Cerebellar cortex (tissue), 1 donor: ENCODE measurements around the gene CKAP2.
"Not testable (repeated sequence)": the region's sequence is repeated elsewhere in the genome, so short reads cannot be mapped to it uniquely, and the experiment has no call there.

Experiments
- DNase-seq: peaks from one replicate; pipeline ENCODE4 v3.0.0-alpha.2; 2015; ENCODE audit warnings: low spot score

The CKAP2 gene

DNA sequence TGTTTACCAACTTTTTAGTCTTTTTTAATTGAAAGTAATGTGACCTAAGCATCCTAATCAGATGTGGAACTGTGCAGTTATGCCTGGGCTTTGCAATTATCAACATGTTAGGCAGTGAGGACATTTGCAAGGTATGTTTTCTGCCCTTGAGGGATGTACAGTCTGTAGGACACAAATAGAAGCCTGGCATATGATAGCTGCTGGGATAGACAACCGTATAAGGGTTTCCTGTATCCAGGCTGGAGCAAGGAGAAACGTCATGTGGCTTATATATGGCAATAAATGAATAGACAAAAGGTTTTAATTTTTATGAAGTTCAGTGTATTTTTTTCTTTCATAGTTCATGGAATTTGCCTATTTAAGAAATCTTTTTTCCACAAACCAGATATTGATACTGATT, 2.8 kb upstream of the CKAP2 start:
- DNase-seq, result no peak

GRCh38 chr13:52454459-52454819, 839 bp upstream of the CKAP2 start:
- peak; percentile 67 for DNase-seq

DNA sequence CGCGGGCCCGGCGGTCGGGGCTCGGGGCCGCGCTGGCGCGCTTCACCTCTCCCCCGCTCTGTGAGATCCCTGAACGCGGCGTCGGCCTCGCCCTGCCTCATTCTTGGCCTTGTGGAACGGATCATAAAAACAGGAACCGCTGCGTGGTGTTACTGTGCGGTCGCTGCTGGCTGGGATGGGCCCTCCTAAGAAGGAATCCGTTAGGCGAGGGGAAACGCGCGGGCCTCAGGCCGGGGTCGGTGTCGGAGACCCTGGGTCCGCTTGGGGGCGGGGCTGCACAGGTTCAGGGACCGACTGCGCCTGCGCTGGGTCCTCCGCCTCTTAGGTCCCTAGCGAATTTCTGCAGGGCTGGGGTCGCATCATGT, 381 bp downstream of the CKAP2 start:
- DNase-seq, result peak; percentile 78

DNA sequence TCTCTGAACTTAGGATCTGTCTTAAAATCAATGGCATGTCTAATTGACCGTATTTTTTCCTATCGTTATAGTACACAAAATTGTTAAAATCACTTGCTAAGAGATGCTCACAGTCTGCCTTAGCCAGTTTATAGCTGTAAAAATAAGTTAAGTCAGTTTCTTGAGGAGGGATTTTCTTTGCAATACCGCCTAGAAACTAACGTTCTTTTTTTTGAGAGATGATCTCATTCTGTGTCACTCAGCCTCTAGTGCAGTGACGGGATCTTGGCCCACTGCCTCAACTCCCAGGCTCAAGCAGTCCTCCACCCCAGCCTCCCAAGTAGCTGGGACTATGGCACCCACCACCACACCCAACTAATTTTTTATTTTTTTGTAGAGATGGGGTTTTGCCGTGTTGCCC, 4.4 kb downstream of the CKAP2 start:
- no peak for DNase-seq

DNA sequence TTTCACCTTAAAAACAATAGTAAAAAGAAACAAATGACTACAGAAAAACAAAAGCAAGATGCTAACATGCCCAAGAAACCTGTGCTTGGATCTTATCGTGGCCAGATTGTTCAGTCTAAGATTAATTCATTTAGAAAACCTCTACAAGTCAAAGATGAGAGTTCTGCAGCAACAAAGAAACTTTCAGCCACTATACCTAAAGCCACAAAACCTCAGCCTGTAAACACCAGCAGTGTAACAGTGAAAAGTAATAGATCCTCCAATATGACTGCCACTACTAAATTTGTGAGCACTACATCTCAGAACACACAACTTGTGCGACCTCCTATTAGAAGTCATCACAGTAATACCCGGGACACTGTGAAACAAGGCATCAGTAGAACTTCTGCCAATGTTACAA, 6.0 kb downstream of the CKAP2 start:
- no peak for DNase-seq

DNA sequence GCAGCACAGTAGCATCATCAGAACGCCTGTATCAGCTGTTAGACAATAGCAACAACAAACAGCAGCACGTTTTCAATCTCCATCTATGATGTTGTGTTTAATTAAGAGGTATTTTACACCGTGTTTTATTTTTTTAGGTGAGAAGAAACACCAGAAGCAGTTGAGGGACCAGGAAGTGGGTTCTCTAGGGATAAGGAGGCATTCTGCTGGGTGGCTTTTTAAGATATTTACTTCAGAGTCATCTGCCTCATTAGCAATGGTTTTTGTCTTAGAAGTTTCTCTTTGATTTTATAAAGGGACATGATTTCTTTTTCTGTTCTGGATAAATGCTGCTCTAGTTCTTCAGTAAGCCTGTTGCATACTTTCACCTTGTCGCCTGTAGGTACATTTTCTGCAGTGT, 8.2 kb downstream of the CKAP2 start:
- no peak for DNase-seq

- DNase-seq, result not testable (repeated sequence)
These were observed 13.2 kb downstream of the CKAP2 start for GRCh38 chr13:52468487-52468886.

GRCh38 chr13:52480677-52481428, 25.6 kb downstream of the CKAP2 start:
- DNase-seq, result not testable (repeated sequence)

DNA sequence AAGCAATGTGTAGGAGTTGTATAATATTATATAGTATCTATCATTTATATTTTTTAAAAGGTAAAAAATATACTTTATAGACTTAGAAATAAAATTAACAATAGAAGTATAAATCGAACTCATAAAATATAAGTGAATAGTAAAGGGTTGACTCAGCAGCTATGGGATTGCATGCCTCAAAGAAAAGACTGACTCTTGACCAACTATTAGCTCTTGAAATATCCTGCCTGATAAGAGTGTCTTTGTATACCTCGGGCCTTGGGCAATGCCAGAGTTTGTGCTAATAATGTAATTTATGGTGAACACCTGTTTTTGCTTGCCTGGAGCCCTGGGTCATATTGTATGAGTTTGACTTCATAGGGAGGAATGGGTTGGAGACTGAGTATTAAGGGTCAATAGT, 31.8 kb downstream of the CKAP2 start:
- DNase-seq, result not testable (repeated sequence)

DNA sequence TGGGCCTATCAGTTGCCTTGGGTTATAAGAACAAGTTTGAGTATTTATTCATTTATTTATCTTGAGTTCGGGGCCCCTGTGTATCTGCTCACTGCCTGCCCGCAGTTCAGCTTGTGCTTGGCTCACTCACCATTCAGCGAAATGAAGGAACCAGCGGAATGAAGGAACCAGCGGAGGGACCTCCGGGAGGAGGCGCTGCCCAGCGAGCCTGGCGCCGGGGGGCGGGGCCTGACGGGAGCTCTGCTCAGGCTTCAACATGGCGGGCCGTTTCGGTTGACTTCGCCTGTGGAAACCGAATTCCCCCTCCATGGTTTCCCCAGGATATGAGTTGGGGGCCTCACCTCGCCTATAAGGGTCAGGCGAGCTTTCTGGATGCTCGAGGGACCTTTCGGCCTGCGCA, 33.5 kb downstream of the CKAP2 start:
- not testable (repeated sequence) for DNase-seq

GRCh38 chr13:52491015-52491414, 35.7 kb downstream of the CKAP2 start:
- not testable (repeated sequence) for DNase-seq

DNA sequence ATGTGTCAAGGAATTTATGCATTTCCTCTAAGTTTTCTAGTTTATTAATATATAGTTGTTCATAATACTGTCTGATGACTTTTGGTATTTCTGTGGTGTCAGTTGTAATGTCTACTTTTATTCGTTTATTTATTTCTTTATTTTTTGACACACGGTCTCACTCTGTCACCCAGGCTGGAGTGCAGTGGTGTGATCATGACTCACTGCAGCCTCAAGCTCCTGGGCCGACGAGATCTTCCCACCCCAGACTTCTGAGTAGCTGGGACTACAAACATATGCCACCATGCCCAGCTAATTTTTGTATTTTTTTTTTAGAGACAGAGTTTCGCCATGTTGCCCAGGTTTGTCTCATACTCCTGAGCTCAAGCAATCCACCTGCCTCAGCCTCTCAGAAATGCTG, 39.0 kb downstream of the CKAP2 start:
- not testable (repeated sequence) for DNase-seq

DNA sequence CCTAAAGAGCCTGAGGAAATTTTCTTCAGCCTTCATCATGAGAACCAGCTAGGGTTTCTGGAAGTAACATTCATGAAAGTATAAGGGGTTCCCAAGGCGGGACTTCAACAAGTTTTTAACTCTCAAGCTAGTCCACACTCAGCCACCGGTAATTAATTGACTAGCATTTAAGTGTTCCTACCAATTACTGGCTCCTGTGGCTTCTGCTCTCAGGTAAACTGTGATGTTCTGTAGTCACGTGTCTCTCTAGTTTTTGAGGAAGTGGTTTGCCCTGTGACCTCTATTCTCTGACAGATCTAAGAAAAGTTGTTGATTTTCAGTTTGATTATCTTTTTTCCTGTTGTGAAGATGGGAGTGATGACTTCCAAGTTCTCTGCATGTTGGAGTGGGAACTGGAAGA, 42.7 kb downstream of the CKAP2 start:
- DNase-seq, result not testable (repeated sequence)

DNA sequence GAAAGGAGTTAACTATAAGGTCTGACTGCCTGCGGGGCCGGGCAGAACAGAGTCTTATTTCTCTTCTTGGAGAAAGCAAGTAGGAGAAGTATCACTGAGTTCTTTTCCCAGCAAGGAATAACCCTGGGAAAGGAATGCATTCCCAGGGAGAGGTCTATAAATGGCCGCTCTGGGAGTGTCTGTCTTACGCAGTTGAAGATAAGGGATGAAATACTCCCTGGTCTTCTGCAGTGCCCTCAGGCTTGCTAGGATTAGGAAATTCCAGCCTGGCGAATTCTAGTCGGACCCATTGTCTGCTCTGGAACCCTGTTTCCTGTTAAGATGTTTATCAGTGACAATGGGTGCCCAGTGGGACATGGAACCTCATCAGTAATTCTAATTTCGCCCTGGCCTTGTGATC, 47.0 kb downstream of the CKAP2 start:
- not testable (repeated sequence) for DNase-seq

GRCh38 chr13:52505843-52506242, 50.6 kb downstream of the CKAP2 start:
- not testable (repeated sequence) for DNase-seq

DNA sequence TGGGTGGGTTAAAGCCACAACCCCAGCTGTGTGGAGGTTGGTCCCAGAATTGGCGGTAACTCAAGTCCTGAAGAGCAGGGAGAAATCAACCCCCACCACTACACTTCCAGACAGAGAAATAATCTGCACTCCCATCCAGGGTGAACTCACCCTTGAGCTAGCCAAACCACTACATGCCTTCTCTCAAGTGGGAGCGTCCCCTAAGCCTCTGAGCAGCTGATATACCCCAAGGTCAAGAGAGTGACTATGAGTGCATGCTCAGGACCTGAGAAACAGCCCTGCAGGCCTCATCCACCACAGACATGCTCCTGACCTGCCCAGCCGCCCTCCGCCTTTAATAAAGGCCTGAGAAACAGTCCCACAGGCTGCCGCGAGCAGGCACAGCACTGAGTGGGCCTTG, 54.3 kb downstream of the CKAP2 start:
- DNase-seq, result not testable (repeated sequence)

DNA sequence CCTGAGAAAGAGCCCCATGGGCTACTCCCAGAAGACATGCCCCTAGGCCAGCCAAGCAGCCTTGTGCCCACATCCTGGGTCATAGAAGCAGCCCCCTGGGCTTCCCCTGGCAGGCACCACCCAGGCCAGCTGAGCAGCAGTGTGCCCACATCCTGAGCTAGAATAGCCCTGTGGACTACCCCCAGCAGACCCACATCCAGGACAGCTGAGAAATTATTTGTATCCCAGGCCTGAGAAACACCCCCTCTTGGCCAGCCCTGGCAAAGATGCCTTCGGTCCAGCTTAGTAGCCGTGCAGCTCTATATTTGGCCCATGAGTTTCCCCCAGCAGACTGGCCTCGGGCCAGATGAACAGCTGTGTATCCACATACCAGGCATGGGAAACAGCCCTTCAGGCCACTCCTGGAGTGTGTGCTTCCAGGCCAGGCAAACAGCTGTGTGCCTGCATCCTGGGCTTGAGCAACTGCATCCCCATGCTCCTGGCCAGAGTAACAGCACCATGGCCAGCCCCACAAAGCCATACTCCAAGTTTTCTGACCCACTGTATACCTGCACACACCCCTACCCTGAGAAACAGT, 55.0 kb downstream of the CKAP2 start:
- DNase-seq, result not testable (repeated sequence)

- DNase-seq, result not testable (repeated sequence)
These were observed 56.3 kb downstream of the CKAP2 start for GRCh38 chr13:52511598-52511997.

DNA sequence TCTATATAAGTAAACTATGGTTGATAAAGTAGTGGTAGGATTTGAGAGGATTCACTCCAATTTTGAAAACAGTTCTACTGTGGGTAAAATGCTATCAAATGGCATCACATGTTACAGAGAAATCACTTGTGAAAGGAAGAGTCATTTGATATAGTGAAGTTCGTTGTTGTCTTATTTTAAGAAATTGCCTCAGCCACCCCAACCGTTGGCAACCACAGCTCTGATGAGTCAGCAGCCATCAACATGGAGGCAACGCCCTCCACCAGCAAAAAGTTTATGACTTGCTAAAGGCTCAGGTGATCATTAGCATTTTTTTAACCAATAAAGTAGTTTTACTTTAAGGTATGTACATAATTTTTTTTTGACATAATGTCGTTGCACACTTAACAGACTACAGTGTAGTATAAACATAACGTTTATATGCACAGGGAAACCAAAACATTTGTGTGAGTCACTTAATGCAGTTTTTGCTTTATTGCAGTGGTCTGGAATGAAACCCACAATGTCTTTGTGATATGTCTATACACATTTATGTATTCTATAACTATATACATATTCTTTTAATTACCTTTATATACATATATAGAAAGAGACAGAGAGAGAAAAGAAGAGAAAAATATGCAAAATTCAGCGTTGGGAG, 58.8 kb downstream of the CKAP2 start:
- DNase-seq, result not testable (repeated sequence)

DNA sequence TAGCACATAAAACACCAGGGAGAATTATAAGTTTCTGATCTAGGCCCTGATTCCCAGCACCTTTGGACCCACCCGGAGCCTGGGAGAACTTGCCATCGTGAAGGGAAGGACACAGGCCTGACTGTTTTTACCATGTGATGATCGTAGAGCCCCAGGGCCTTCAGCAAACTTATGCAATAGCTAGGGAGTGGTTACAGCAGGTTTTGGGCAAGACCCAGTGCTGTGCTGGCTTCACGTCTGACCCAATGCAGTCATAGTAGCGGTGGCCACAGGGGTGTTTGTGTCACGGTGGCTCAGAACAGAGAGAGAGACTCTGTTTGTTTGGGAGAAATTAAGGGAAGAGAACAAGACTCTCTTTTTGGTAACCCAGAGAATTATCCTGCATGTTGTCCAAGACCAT, 68.0 kb downstream of the CKAP2 start:
- DNase-seq, result not testable (repeated sequence)
